IMR-90 (cell line): ENCODE data around the gene TBX4. TPM values are rescaled to one million over a fixed set of nuclear protein-coding genes. Genes with fewer than 3 reads are reported as not detected.
"Not testable (repeated sequence)": the region's sequence is repeated elsewhere in the genome, so short reads cannot be mapped to it uniquely, and the experiment has no call there.

Source experiments
- ATAC-seq: fragments of 200-7000 bp; cut with Tn5 transposase; 2 replicates; pipeline ENCODE4 v1.9.1; 2020; ENCODE audit warnings: low read depth, mild to moderate bottlenecking, moderate library complexity
- BruUV-seq: library from RNA; stranded (reverse); fragments of 400-500 nt; replicated peaks from 2 replicates; lab custom pipeline; 2021; lab: Mats Ljungman, UMichigan
- CTCF ChIA-PET: fragments of 300-600 bp; formaldehyde crosslinking; extraction: SDS; loops from one replicate; lab custom pipeline; 2021; ENCODE audit warnings: antibody characterized with exemption; lab: Yijun Ruan, JAX
- POLR2A ChIA-PET: fragments of 300-600 bp; sonication (Branson Sonifier 250); formaldehyde crosslinking; loops from one replicate; lab custom pipeline; 2022; ENCODE audit warnings: antibody characterized with exemption; ENCODE audit not compliant: unreplicated experiment; lab: Charles Lee
- DNase-seq: peaks from one replicate; pipeline ENCODE4 v3.0.0; 2013
- H2AFZ ChIP-seq: replicated peaks from 2 replicates; pipeline ENCODE3; 2013; ENCODE audit warnings: low read length, mild to moderate bottlenecking; ENCODE audit not compliant: poor library complexity
- H2AK5ac ChIP-seq: 2 replicates; pipeline ENCODE4 v1.6.1; 2013; ENCODE audit warnings: low read depth, low read length, inconsistent platforms
- H2AK9ac ChIP-seq: replicated peaks from 2 replicates; pipeline ENCODE3; 2013; ENCODE audit warnings: mild to moderate bottlenecking, low read depth, low read length, moderate library complexity; ENCODE audit not compliant: poor library complexity
- H2BK120ac ChIP-seq: 2 replicates; pipeline ENCODE4 v1.6.1; 2013; ENCODE audit warnings: low read depth, low read length, inconsistent platforms
- H2BK15ac ChIP-seq: 3 replicates; pipeline ENCODE4 v1.6.1; 2013; ENCODE audit warnings: low read depth, low read length, inconsistent platforms
- H2BK20ac ChIP-seq: 2 replicates; pipeline ENCODE4 v1.6.1; 2013; ENCODE audit warnings: low read depth, mild to moderate bottlenecking, inconsistent platforms, low read length, moderate library complexity
- H2BK5ac ChIP-seq: 2 replicates; pipeline ENCODE4 v1.6.1; 2013; ENCODE audit warnings: mild to moderate bottlenecking, low read depth, low read length, inconsistent platforms; ENCODE audit not compliant: poor library complexity, severe bottlenecking
- H3K14ac ChIP-seq: replicated peaks from 2 replicates; pipeline ENCODE4 v1.6.1; 2013; ENCODE audit warnings: low read depth, low read length, inconsistent platforms
- H3K18ac ChIP-seq: 2 replicates; pipeline ENCODE4 v1.6.1; 2013; ENCODE audit warnings: low read depth, low read length, control low read depth
- H3K23ac ChIP-seq: 2 replicates; pipeline ENCODE4 v1.6.1; 2013; ENCODE audit warnings: low read depth, low read length, inconsistent platforms
- H3K27ac ChIP-seq: 2 replicates; pipeline ENCODE4 v1.5.1; 2013; ENCODE audit warnings: mild to moderate bottlenecking, control low read depth, low read length; ENCODE audit not compliant: insufficient read depth
- H3K27me3 ChIP-seq: 2 replicates; pipeline ENCODE4 v1.6.1; 2013; ENCODE audit warnings: low read length; ENCODE audit not compliant: control insufficient read depth, insufficient read depth
- H3K36me3 ChIP-seq: 2 replicates; pipeline ENCODE4 v1.6.1; 2013; ENCODE audit warnings: low read length, mixed read lengths; ENCODE audit not compliant: control insufficient read depth, insufficient read depth
- H3K4ac ChIP-seq: 2 replicates; pipeline ENCODE4 v1.6.1; 2013; ENCODE audit warnings: low read depth, low read length, inconsistent platforms
- H3K4me1 ChIP-seq: 2 replicates; pipeline ENCODE4 v1.6.1; 2013; ENCODE audit warnings: low read length, mixed read lengths; ENCODE audit not compliant: control insufficient read depth, insufficient read depth
- H3K4me2 ChIP-seq: 2 replicates; pipeline ENCODE4 v1.6.1; 2013; ENCODE audit warnings: low read depth, mild to moderate bottlenecking, control low read depth, low read length, moderate library complexity
- H3K4me3 ChIP-seq: 2 replicates; pipeline ENCODE4 v1.5.1; 2013; ENCODE audit warnings: low read depth, mild to moderate bottlenecking, control low read depth, low read length, moderate library complexity; ENCODE audit not compliant: insufficient read depth
- H3K56ac ChIP-seq: 2 replicates; pipeline ENCODE4 v1.6.1; 2013; ENCODE audit warnings: low read length, inconsistent platforms; ENCODE audit not compliant: insufficient read depth; ENCODE audit errors: extremely low read depth
- H3K79me1 ChIP-seq, 2 experiments: 2 replicates each; pipeline ENCODE4 v1.6.1; 2013; ENCODE audit warnings: low read length in 2 of 2, inconsistent platforms in 1 of 2, low read depth in 1 of 2
- H3K9ac ChIP-seq: 2 replicates; pipeline ENCODE4 v1.6.1; 2013; ENCODE audit warnings: low read depth, low read length, control low read depth
- H3K9me1 ChIP-seq: 2 replicates; pipeline ENCODE4 v1.6.1; 2013; ENCODE audit warnings: low read length, inconsistent platforms; ENCODE audit not compliant: insufficient read depth
- H3K9me3 ChIP-seq: 2 replicates; pipeline ENCODE4 v1.6.1; 2013; ENCODE audit warnings: low read length; ENCODE audit not compliant: control insufficient read depth, insufficient read depth
- H4K20me1 ChIP-seq: 2 replicates; pipeline ENCODE4 v1.6.1; 2013; ENCODE audit warnings: low read length, inconsistent platforms; ENCODE audit not compliant: insufficient read depth
- H4K5ac ChIP-seq: 2 replicates; pipeline ENCODE4 v1.6.1; 2013; ENCODE audit warnings: mild to moderate bottlenecking, low read depth, low read length, control low read depth
- H4K8ac ChIP-seq, 2 experiments: 2 replicates each; pipeline ENCODE4 v1.6.1; 2013; ENCODE audit warnings: low read depth in 2 of 2, low read length in 2 of 2, control low read depth in 1 of 2, inconsistent platforms in 1 of 2
- H4K91ac ChIP-seq: 2 replicates; pipeline ENCODE4 v1.6.1; 2013; ENCODE audit warnings: low read depth, low read length, inconsistent platforms; ENCODE audit not compliant: insufficient read depth
- BHLHE40 ChIP-seq: fragments of 150-350 bp; IDR thresholded peaks from 2 replicates; pipeline ENCODE4 v1.6.1; 2016; ENCODE audit warnings: mild to moderate bottlenecking, low read depth, low read length
- USF2 ChIP-seq: fragments of 150-350 bp; IDR thresholded peaks from 2 replicates; pipeline ENCODE4 v1.6.1; 2017; ENCODE audit warnings: mild to moderate bottlenecking, antibody characterized with exemption, low read length, low read depth
- WGBS, 2 experiments: methylation state at CpG; one replicate each; pipeline versions ENCODE4 v1.1.5 to v1.1.7; 2013; ENCODE audit warnings: missing lambda C conversion rate in 2 of 2; ENCODE audit not compliant: insufficient read length in 1 of 2; ENCODE audit errors: extremely low coverage in 2 of 2; 5-methylcytosine and 5-hydroxymethylcytosine counted together
- dilution Hi-C: fragments of 300-500 bp; cut with HindIII; formaldehyde crosslinking; loops from one replicate; pipeline ENCODE4 v1.14.3; 2018; ENCODE audit warnings: low sequenced_read_pairs; ENCODE audit not compliant: unreplicated experiment
- in situ Hi-C: fragments of 300-500 bp; cut with MboI; formaldehyde crosslinking; loops from 3 replicates; pipeline ENCODE4 v1.14.3; 2019; ENCODE audit warnings: low sequenced_read_pairs, inconsistent platforms, mixed read lengths
- intact Hi-C: fragments of 100-400 bp; cut with micrococcal nuclease; formaldehyde crosslinking; loops from 2 replicates; pipeline ENCODE4 v1.10.0; 2022
- polyA plus RNA-seq, 3 experiments: library from polyadenylated mRNA; depleted of rRNA; stranded (reverse); fragments of >200 nt; gene quantifications; 2 replicates each; pipeline ENCODE4 v1.2.3, GENCODE V29; 2012; ENCODE audit warnings: low replicate concordance in 1 of 3
- total RNA-seq: library from RNA; depleted of rRNA; stranded (reverse); fragments of >200 nt; gene quantifications from 2 replicates; pipeline ENCODE4 v1.2.3, GENCODE V29; 2012

The TBX4 gene
- total and polyA plus RNA-seq, 2 of the 4 experiments (the other 2 are of a cell fraction): 0.05 TPM; not detected in 1

DNA sequence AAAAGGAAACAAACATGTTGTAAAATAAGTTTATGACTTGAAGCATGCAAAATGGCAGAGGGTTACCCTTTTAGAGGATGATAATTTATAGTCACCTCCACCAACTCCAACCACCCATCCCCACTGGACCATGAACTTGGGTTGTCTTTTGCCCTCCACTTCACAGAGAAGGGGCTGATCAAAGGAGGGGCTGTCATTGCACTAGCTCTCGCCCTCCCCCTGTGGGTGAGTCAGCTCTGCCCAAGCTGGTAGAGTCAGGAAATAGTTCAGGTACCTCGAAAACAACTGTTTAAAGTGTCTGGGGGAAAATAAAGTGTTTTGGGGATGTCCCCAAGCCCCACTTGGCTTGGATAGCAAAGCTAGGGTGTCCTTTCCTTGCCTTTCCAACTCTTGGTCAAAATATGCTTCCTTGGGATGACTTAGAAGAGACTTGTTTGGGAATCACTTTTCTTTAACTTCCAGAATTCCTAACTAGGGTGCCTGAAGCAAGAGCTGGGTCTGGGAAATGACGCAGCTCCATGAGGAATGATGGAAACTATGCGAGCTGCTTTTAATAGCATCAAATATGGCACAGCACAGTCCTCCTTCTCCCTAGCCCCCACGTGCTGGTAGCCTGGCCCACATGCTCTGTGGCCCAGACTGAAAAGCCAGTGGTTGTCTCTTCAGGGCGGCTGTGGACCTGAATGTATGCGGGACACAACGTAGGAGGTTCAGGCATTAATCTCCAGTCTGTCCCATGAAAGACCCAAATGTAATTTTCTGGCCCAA lies 40.7 kb downstream of the TBX4 start:
- CTCF ChIA-PET: no interaction called here
- no peaks in the 10 kb centered on the region for H3K79me1 ChIP-seq
- H3K14ac ChIP-seq: peak overlapping the region; percentile 81
- peak overlapping the region; percentile 79 for H2BK120ac ChIP-seq
- in situ Hi-C loops (no loop called here), intact Hi-C loops (no loop called here), dilution Hi-C loops (no loop called here)
- 0 out of 2 replicates have a peak overlapping the region, but pooled peaks have one; percentile 44 for H3K56ac ChIP-seq
- H2BK15ac ChIP-seq: peak overlapping the region; percentile 80; the same call in 1 of the 3 replicates
- peak overlapping the region; percentile 61 to 80; a peak in 3 of 4 replicates for H4K8ac ChIP-seq
- H3K36me3 ChIP-seq: no peaks in the 10 kb centered on the region
- peaks cover 12% of the 10 kb centered on the region for H3K4me1 ChIP-seq
- H2AFZ ChIP-seq: peak overlapping the region; percentile 68
- peak overlapping the region; percentile 95 for H2BK5ac ChIP-seq
- DNase-seq (peak; percentile 56), ATAC-seq (peak; percentile 8; the same call in 1 of the 2 replicates)
- no TSS peak for BruUV-seq
- H2AK5ac ChIP-seq: peak overlapping the region; percentile 62
- H3K23ac ChIP-seq: 0 out of 2 replicates have a peak overlapping the region, but pooled peaks have one; percentile 25
- H4K5ac ChIP-seq: peak overlapping the region; percentile 71; the same call in 1 of the 2 replicates
- no peaks in the 10 kb centered on the region for H3K27me3 ChIP-seq
- H4K20me1 ChIP-seq: no peaks in the 10 kb centered on the region
- TF ChIP-seq BHLHE40 (no peak), USF2 (0 out of 2 replicates have a peak, but pooled peaks have one; percentile 8)
- peak overlapping the region; percentile 53 for H4K91ac ChIP-seq
- H3K4me2 ChIP-seq: peak overlapping the region; percentile 40; the same call in 1 of the 2 replicates
- H3K9ac ChIP-seq: no peak overlapping the region
- H3K4me3 ChIP-seq: no peak overlapping the region
- peak overlapping the region; percentile 26; the same call in 1 of the 2 replicates for H3K27ac ChIP-seq
- 50% methylated on average over 3 of the region's 8 CpGs; no CpG with 5 or more reads in 1 of the 2 experiments for WGBS, 2 experiments
- no peak overlapping the region for H2AK9ac ChIP-seq
- H3K9me3 ChIP-seq: no peaks in the 10 kb centered on the region
- peak overlapping the region; percentile 88; the same call in 1 of the 2 replicates for H3K18ac ChIP-seq
- peak overlapping the region; percentile 84; the same call in 1 of the 2 replicates for H2BK20ac ChIP-seq
- POLR2A ChIA-PET: interaction anchor here (0.6 kb wide), 1 partner anchor 50 kb away, joined by 4 read pairs; no protein-coding TSS in a partner anchor
- H3K4ac ChIP-seq: peak overlapping the region; percentile 50; the same call in 1 of the 2 replicates
- peaks cover 10% of the 10 kb centered on the region; the same call in 1 of the 2 replicates for H3K9me1 ChIP-seq

DNA sequence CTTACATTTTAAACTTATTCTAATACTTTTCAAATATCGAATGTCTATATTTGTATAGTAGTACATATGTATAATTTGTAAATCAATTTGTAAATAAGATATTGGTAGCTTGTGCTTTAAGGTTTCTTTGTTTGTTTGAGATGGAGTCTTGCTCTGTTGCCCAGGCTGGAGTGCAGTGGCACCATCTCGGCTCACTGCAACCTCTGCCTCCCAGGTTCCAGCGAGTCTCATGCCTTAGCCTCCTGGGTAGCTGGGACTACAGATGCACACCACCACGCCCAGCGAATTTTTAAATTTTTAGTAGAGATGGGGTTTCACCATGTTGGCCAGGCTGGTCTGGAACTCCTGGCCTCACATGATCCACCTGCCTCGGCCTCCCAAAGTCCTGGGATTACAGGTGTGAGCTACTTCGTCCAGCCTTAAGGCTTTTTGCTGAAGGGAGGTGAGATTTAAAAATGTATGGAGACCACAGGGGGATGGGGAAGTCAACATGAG lies 41.7 kb downstream of the TBX4 start:
- H3K14ac ChIP-seq, H4K5ac ChIP-seq, intact Hi-C loops, H3K27ac ChIP-seq, H3K79me1 ChIP-seq, BruUV-seq, H3K4me2 ChIP-seq, ATAC-seq, H3K27me3 ChIP-seq, H2AFZ ChIP-seq, dilution Hi-C loops, H3K9me3 ChIP-seq, H2AK9ac ChIP-seq, H3K4ac ChIP-seq, H3K18ac ChIP-seq, H3K4me3 ChIP-seq, H4K91ac ChIP-seq, H2BK15ac ChIP-seq, H3K9ac ChIP-seq, H4K8ac ChIP-seq, H3K36me3 ChIP-seq, H2BK20ac ChIP-seq, H2AK5ac ChIP-seq, POLR2A ChIA-PET, in situ Hi-C loops, H3K23ac ChIP-seq, H3K56ac ChIP-seq, H4K20me1 ChIP-seq, CTCF ChIA-PET, H2BK5ac ChIP-seq, DNase-seq: not testable (repeated sequence)
- WGBS, 2 experiments: 100% methylated on average over 1 of the region's 7 CpGs; no CpG with 5 or more reads in 1 of the 2 experiments
- peak overlapping the region; percentile 79; the same call in 1 of the 2 replicates for H2BK120ac ChIP-seq
- H3K9me1 ChIP-seq: peaks cover 10% of the 10 kb centered on the region; the same call in 1 of the 2 replicates
- H3K4me1 ChIP-seq: peaks cover 12% of the 10 kb centered on the region
